Mucosa of descending colon (tissue), 3 donors: Measurements from ENCODE around the gene ABCC8. TPM values are rescaled to one million over a fixed set of nuclear protein-coding genes. Genes with fewer than 3 reads are reported as not detected.

ENCODE experiments used
- ATAC-seq: fragments of 200-7000 bp; cut with Tn5 transposase; one replicate; pipeline ENCODE4 v1.9.1; 2020; ENCODE audit warnings: mild to moderate bottlenecking, moderate library complexity
- DNase-seq, 3 donors: peaks; one replicate each; pipeline ENCODE4 v3.0.0-alpha.2; 2020
- H3K36me3 ChIP-seq: fragments of 200-600 bp; one replicate; pipeline ENCODE4 v1.8.0; 2021; ENCODE audit warnings: low read depth, mild to moderate bottlenecking
- H3K4me1 ChIP-seq: fragments of 200-600 bp; one replicate; pipeline ENCODE4 v1.8.0; 2021; ENCODE audit warnings: low read depth, mild to moderate bottlenecking
- H3K4me3 ChIP-seq: fragments of 200-600 bp; one replicate; pipeline ENCODE4 v1.8.0; 2021; ENCODE audit warnings: mild to moderate bottlenecking
- H3K9me3 ChIP-seq: fragments of 200-600 bp; one replicate; pipeline ENCODE4 v1.8.0; 2021; ENCODE audit warnings: mild to moderate bottlenecking
- CTCF ChIP-seq: fragments of 200-600 bp; IDR thresholded peaks from one replicate; pipeline ENCODE4 v1.8.0; 2022; ENCODE audit warnings: antibody characterized with exemption, mild to moderate bottlenecking
- intact Hi-C, 2 donors: fragments of 100-400 bp; cut with DNase I in 1 of 2; cut with micrococcal nuclease in 1 of 2; formaldehyde crosslinking; loops; one replicate each; pipeline versions ENCODE4 v1.11.0 to v1.11.1; 2022; cut with DNase I, micrococcal nuclease
- total RNA-seq, 3 donors: library from RNA; stranded (reverse); fragmentation: NEBNext Ultra II Directional in 2 of 3; extraction: Animal tissue kit (Norgen Biotek cat#: 25700) in 2 of 3; gene quantifications; one replicate each; pipeline versions ENCODE4 v1.2.1 to v1.2.4, GENCODE V29; 2021 to 2023
- donor health status: DM: no; HTN: no; CAD: no; lungs with moderate emphysema.
- donor health status: DM: no; HTN: no; CAD: no.
- donor health status: DM: no; HTN: yes; CAD: no.

The ABCC8 gene
- total RNA-seq, 3 donors from 2014 or later, result 2.2 to 4.1 (median 3.3) TPM

- Histone ChIP-seq H3K4me3 (no peak overlapping the region), H3K36me3 (no peaks in the 10 kb centered on the region), H3K9me3 (no peaks in the 10 kb centered on the region), H3K4me1 (peaks cover 5% of the 10 kb centered on the region)
- DNase-seq (no peak), ATAC-seq (no peak)
- TF ChIP-seq CTCF, result no peak
- intact Hi-C loops, result no loop called here
Observed at GRCh38 chr11:17472467-17472866, 4.2 kb downstream of the ABCC8 start.

- peak; percentile 39 for ATAC-seq
Observed at GRCh38 chr11:17471501-17471900, 5.1 kb downstream of the ABCC8 start.

GRCh38 chr11:17469998-17470397 is 6.6 kb downstream of the ABCC8 start:
- intact Hi-C loops, result no loop called here
- no peak for TF ChIP-seq CTCF
- ATAC-seq, result no peak

More at GRCh38 chr11:17471501-17471900, 5.1 kb downstream of the ABCC8 start:
- intact Hi-C loops, result no loop called here
- H3K4me1 ChIP-seq, result peaks cover 5% of the 10 kb centered on the region
- H3K36me3 ChIP-seq, result no peaks in the 10 kb centered on the region
- no peak overlapping the region for H3K4me3 ChIP-seq
- no peak for DNase-seq
- TF ChIP-seq CTCF, result no peak
- H3K9me3 ChIP-seq, result no peaks in the 10 kb centered on the region

GRCh38 chr11:17468122-17468521 is 8.5 kb downstream of the ABCC8 start:
- intact Hi-C loops, result no loop called here
- Histone ChIP-seq H3K36me3 (no peaks in the 10 kb centered on the region), H3K4me3 (no peak overlapping the region), H3K4me1 (no peaks in the 10 kb centered on the region), H3K9me3 (no peaks in the 10 kb centered on the region)
- DNase-seq (no peak), ATAC-seq (no peak)
- no peak for TF ChIP-seq CTCF

More at GRCh38 chr11:17469998-17470397, 6.6 kb downstream of the ABCC8 start:
- Histone ChIP-seq H3K9me3 (no peaks in the 10 kb centered on the region), H3K4me3 (no peak overlapping the region), H3K4me1 (no peaks in the 10 kb centered on the region), H3K36me3 (no peaks in the 10 kb centered on the region)
- no peak for DNase-seq

GRCh38 chr11:17463546-17464174 is 13.0 kb downstream of the ABCC8 start:
- intact Hi-C loops, result no loop called here

More at GRCh38 chr11:17463546-17464174, 13.0 kb downstream of the ABCC8 start:
- Histone ChIP-seq H3K36me3 (no peaks in the 10 kb centered on the region), H3K9me3 (no peaks in the 10 kb centered on the region), H3K4me3 (no peak overlapping the region), H3K4me1 (no peaks in the 10 kb centered on the region)
- DNase-seq (no peak), ATAC-seq (no peak)
- no peak for TF ChIP-seq CTCF
